ENCODE data around the gene ERGIC3.

Gene ERGIC3

DNA sequence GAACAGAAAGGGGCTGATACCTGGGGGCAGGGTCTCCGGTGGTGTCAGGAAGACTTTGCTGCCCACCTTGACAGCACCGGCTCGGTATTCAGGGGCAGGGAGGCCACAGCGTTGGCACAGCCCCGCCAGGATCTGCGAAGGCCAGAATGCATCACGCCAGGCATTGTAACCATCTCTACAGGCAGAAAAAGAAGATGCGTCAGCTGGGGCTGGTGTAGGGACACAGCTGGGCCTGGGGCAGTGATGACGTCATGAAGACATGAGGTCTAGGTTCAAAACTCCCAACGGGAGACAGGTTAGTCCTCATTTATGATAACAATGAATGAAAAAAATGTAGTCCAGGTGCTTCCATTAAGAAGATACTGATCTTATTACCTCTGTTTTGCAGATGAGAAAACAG is 22.0 kb downstream of the ERGIC3 start:
- DNase-seq, result no peak

DNA sequence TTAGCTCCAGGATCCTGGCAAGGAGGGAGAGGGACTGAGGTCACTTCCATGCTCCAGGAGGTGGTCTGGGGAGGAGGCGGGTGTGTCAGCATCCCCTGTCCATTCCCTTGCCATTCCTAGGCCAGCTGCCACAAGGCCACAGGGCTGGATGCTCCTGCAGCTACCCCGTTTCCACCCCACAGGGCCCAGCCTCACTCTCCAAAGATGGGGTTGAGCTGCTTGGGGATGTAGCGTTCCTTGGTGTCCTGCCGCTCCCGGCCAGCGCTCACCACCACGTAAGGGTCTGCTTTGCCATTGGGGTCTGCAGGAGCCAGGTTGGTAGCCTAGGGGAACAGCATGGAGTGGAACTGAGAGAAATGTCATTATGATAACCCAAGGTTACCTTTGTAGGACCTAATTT is 23.0 kb downstream of the ERGIC3 start:
- no peak for DNase-seq

DNA sequence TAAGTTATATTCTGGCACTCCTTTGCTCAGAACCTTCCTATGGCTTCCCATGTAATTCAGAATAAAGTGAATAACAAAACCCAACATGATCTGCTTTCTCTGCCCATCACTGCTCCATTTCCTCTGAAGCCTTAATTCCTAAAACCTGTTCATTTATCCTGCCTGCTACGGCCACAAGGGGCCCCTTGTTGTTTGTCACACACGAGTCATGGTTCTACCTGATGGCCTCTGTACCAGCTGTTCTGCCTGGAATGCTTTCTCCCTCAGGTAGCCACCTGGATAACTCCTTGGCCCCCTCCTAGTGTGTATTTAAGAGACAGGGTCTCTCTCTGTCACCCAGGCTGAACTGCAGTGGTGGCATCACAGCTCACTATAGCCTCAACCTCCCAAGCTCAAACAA is 26.8 kb downstream of the ERGIC3 start:
- DNase-seq, result no peak

DNA sequence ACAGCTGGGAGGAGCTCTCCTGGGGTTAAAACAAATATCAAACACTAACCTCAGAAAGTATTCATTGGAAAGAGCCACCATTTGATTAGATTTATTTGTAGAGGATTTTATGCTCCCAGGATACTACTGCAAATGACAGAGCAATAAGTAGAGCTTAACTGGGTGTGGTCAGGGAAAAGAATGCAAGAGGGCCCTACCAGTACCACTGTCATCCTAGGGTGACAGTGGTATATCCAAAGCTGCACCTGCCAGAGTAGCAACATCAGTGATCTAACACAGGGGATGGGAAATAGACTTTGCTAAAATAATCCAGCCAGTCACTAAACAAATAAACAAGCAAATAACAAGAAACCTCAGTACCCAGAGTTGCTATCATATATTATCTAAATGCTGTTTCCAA is 29.7 kb downstream of the ERGIC3 start:
- DNase-seq, result no peak

DNA sequence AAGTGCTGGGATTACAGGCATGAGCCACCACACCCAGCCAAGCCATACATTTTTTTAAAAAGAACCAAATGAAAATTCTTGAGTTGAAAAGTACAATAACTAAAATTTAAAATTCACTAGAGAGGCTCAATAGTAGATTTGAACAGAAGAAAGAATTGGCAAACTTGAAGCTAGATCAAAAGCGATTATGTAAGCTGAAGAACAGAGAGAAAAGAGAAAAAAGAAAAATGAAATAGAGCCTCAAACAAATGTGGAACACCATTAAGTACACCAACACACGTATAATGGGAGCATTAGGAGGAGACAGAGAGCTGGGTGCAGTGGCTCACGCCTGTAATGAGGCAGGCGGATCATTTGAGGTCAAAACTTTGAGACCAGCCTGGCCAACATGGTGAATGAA is 31.0 kb downstream of the ERGIC3 start:
- no peak for DNase-seq

DNA sequence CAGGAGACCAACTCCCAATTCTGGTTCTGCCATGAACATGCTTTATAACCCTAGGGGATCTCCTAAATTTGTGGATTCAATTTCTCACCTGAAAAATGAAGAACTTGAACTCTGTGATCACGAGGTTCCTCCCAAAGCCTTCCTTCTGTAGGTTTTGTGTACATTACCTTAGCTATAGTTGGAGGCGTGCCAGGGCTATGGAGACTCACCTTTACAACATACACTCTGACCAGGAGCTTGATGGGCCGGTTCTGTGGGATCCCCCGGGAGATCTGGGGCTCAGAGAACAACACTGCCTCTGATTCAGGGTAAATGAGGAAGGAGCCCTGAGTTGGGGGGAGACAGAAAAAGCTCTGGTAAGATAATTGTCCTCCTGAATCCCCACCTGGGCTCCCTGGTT is 34.1 kb downstream of the ERGIC3 start:
- DNase-seq, result no peak

DNA sequence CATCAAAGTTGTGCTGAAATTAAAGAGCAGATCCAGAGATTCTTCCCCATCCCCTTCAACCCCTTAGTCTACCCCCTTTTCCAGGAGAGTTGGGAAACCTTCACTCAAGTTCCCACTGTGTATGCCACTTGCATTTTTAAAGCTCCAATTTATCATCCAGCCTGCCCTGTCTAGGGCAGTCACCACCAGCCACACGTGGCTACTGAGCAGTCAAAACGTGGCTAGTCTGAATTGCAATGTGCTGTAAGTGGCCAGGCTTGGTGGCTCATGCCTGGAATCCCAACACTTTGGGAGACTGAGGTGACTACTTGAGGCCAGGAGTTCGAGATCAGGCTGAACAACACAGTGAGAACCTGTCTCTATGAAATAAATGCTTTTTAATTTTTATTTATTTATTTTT is 34.9 kb downstream of the ERGIC3 start:
- DNase-seq, result no peak

DNA sequence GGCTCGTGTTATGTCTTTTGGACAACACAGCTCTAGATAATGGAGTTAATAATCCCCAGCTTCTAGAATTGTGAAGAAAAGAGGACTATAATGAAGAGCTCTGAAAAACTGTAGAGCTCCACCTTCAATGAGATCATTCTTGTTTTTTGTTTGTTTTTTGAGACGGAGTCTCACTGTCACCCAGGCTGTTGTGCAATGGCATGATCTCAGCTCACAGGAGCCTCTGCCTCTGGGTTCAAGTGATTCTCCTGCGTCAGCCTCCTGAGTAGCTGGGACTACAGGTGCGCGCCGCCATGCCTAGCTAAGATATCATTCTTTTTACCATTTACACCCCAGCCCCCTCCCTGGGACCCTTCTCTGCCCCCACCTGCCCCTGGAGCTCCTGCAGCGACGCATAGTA is 36.6 kb downstream of the ERGIC3 start:
- no peak for DNase-seq

DNA sequence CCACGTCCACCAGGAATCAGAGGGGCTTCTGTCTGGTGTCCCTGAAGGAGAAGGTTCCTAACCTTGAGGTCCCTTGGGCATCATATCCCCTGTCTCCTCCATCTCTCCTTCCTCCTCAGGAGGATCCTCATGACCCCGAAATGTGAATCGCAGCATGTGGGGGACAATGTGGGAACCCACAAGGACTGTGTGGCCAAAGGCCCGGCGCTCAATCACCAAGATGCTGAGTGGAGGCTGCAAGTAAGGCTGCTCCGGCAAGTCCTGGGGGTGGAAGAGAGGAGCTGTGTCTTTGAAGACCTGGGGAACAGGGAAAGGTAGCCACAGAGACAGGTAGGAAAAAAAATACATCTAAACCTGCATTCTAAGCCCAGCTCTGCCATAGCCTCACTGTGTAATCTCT is 37.3 kb downstream of the ERGIC3 start:
- no peak for DNase-seq

DNA sequence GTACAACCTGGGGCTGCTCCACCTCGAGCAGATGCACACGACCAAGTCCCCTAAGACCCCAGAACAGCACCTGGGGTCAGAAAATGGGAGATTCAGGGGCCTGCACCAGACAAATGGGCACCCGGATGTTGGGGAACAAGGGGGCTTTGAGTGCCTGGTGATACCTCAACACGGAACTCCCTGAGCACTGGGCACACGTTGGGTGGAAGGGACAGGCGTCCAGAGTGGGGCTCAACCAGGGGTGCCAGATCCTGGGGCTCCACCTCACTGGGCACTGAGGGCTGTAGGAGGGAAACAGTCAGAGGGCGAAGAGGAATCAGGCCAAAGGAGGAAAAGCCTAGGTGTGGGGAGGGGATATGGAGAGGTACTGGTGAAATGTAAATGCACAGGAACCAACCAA is 40.3 kb downstream of the ERGIC3 start:
- DNase-seq, result no peak

DNA sequence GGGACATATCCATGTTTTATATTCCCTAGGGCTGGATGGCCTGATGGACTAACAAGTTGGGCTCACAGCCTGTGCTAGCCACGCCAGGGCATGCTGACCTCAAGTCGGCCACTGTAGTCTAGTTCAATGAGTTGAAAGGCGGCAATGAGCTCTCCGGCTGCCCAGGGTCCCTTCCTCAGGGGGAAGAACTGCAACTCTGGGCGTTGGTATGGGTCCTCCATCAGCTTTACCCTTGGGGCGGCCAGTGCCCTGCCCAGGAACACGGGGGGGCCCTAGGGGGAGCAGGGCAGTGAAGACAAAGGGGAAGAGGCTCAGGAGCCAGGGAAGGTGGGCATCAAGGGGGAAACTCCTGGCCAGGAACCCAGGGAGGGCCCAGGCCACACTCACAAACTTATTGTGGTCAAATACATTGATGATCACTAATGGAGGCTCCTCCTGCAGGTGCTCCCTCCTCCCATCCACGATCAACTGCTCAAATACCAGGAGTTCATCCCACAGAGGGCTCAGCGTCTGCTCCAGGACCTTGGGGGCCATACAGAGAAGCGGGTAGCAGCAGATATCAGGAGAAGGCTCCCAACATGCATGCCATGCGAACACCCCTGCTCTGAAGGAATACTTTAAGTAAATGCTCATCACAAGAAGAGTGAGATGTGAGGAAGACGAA is 41.0 kb downstream of the ERGIC3 start:
- DNase-seq, result no peak

DNA sequence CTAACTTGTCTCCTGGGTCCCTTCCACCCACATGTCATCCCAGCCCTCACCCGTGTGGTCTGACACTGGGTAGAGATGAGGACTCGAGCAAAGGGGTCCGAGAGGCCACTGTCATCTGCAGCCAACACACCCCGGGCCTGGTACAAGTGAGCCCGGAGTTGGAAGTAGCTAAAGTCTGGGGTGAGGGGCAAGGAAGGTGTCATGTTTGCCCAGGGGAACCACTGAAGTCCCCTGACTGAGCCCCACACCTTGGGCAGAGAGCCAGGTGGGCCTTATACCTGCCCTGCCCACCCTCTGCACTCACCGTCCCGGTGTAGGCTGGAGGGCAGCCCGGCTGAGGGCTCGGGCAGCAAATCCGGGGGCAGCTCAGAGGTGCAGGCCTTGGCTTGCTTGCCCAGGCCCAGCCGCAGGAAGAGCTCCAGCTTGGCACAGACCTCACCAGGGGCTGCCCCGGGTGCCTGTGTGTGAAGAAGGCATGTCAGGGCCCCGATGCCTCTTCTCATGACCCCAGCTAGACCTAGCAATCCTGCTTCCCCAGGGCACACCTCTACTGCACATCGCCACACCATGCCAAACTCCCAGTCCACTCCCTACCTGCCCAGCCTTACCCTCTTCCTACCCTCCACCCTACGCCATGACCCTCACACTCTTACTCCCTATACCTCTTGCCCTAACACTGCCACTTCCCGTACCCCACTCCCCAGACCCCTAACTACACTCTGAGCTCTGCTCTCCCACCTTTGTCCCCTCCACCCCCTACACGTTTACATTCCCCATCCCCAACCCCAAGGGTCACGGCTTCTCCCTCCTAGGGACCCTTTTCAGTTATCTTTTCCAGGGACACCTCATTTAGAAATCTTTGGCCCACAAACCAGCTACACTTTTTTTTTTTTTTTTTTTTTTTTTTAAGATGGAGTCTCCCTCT is 42.0 kb downstream of the ERGIC3 start:
- no peak for DNase-seq

DNA sequence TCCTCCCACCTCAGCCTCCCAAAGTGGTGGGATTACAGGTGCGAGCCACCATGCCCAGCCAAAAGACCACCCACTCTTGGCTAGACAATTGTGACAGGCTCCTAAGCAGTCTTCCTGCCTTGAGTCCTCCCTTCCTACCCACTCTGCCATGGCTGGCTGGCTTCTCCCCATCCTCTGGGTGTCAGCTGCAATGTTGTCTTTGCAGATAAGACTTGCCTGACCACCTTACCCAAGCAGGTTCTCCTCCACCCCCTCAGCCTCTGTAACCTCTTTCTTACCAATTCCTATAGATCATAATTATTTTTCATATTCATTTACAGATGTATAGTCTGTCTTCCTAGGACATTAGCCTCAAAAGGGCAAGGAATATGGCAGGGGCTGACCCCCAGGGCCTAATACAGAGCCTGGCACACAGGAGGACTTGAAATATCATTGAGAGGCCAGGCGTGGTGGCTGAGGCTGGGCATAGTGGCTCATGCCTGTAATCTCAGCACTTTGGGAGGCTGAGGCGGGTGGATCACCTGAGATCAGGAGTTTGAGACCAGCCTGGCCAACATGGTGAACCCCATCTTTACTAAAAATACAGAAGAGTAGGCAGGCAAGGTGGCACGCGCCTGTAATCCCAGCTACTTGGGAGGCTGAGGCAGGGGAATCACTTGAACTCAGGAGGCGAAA is 45.0 kb downstream of the ERGIC3 start:
- DNase-seq, result no peak

DNA sequence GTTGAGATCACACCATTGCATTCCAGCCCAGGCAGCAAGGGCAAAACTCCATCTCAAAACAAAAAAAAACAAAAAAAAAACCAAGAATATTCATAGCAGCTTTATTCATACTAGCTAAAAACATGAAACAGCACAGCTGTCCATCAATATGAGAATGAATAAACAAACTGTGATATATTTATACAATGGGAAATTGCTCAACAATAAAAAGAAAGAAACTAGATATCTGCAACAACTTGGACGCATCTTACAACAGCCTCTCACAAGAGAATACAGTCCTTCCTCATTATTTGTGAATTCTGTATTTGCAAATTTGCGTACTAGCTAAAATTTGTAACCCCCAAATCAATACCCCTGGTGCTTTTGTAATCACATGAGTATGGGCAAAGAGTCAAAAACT is 45.6 kb downstream of the ERGIC3 start:
- DNase-seq, result no peak

DNA sequence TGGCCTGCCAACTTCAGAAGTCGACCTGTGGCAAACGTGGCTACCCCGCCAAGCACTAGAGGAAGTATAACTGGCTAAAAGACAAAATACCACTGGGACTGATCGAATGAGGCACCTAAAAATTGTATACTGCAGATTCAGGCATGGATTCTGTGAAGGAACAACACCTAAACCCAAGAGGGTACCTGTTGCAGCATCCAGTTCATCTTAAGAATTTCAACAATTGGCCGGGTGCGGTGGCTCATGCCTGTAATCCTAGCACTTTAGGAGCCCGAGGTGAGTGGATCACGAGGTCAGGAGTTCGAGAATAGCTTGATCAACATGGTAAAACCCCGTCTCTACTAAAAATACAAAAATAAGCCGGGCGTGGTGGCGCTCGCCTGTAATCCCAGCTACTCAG is 46.5 kb downstream of the ERGIC3 start:
- no peak for DNase-seq

DNA sequence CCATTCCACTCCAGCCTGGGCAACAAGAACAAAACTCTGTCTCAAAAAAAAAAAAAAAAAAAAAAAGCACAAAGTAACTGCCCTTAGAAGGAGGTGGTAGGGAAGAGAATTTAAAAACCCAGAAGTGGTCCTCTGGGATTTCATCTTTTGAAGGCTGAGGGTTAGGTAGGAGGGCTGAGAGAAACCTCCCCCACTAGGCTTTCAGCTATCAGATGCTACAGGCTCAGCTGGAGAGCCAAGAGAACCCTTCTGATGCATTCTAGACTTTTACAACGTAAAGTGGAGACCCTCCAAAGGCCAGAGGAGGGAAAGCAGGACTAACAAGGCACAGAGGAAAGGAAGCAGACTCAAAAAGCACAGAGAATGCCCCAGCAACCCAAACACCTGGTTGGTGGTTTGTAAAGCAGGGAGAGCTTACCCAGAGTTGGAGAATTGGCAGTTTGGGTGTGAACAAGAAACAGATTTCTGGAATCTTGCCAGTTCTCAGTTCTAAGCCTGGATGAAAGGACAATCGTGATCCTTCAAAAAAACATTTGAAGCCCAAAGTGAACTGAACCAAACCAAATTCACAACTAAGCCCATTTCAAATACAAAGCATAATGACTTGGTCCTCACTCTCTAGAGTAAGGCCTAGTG is 50.6 kb downstream of the ERGIC3 start:
- DNase-seq, result no peak

DNA sequence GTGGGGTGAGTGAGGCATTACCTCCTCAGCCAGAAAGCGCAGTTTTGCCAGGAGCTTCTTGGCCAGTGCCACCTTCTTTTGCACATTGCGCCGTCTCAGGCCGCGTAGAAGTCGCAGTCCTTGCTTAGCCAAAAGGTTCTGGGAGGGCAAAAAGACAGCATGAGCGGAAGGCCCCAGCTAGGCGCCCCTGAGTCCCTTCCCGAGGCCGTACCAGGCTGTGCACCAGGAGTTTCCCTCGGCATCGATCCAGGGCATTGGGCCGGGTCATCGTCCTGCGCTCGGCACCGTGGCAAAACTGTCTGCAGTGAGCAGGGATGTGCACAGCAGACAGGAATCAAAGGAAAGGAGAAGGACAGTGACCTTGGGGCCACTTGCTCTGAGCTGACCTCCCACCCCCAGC is 53.6 kb downstream of the ERGIC3 start:
- no peak for DNase-seq

DNA sequence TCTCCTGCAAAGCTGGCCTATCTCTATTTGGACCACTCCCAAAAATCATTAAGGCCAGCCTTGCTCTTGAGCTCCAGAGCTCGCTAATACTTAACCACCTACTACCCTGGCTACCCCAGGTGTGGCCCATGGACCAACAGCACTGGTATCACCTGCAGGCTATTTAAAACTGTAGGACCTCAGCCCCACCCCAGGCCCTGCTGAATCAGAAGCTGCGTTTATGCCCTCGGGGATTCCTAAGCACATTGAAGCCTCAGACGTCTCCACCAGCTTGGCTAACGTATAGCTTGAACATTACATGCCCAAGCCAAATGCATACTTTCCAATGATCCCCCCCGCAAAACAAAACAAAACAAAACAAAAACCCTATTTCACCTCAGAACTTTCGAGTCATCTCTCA is 54.0 kb downstream of the ERGIC3 start:
- DNase-seq, result no peak

DNA sequence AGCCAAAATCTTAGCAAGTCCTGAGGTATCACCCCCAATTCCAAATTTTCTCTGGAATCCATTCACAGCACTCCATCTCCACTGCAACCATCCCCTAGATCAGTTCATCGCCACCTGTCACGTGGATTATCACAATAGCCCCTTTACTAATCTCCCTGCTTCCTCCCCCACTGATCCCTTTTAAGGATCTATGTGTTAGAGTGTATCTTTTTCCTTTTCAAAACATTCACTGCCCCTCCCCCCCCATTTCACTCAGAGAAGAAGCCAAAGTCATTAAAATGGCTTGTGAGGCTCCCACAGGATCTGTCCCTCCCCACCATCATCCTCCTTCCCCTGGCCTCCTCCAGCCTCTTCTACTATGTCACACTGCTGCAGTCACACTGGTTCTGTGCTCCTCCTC is 55.3 kb downstream of the ERGIC3 start:
- no peak for DNase-seq

DNA sequence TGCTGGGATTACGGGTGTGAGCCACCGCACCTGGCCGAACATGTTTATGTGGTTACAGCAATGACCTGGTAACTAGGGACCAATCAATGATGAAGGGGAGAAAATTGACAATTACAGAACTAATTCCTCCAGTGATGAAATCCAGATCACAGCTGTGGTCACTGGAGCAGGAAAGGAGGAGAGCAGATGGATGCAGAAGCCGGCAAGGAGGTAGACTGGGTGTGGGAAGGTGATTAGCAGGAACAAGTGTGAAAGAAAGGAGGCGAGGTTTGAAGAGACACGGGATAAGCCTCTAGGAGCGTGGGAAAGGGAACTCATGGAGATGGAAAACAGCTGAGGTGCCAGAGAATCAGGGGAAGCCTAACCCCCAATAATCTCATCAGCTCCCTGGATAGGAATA is 56.6 kb downstream of the ERGIC3 start:
- no peak for DNase-seq

DNA sequence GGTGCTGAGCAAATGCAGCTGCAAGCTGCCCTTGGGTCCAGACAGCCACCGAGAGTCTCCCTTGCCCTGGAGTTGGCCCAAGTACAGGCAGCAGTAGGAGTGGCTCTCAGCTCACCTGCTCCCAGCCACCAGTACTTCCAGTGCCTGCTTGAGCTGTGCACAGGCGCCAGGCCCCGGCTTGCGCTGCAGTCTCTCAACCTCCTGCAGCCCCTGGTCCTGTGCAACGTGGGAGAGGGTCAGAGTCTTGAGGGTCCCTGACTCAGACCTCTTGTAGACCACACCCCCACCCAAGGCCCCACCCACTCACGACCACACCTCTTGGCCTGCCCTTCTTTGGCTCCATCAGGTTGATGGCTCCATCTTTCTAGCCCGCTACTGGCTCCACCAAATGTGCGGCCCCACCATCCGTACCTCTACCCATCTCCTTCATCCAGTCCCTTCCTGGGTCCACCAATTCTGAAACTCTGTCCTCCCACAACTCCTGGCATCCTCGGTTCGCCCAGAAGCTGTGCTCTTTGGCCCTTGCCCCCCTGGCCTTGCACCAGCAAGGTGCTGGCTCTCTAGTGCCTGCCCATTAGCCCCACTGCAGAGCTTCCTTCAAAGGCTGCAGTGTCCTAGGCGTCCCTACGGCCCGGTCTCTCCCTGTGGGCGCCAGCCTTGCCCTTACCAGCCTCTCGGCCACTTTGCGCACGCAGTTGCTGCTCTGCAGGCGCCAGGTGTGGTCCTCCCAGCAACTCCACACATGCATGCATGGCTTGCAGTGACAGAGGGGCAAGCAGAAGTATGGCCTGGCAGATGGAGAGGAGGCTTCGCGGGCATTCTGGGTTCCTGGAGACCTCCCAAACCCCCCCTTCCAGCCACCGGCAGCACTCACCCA is 57.3 kb downstream of the ERGIC3 start:
- no peak for DNase-seq

DNA sequence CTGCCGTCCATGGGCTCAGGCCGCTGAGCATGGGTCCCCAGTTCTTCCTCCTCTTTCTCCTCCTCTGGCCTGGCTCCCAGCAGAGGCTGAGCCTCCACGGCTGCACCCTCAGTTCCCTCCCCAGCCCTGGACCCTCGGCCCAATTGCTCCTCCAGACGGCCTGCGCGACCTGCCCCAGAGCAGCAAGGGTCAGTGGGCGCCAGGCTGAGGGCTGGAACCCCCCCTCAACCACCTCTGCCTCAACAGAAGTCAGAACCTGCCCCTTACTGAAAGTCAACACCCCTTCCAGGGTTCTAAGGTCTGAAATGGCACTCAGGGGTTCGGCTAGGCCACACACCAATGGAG is 57.9 kb downstream of the ERGIC3 start:
- no peak for DNase-seq
